ENCODE measurements around the gene RBFA.

RBFA gene

DNA sequence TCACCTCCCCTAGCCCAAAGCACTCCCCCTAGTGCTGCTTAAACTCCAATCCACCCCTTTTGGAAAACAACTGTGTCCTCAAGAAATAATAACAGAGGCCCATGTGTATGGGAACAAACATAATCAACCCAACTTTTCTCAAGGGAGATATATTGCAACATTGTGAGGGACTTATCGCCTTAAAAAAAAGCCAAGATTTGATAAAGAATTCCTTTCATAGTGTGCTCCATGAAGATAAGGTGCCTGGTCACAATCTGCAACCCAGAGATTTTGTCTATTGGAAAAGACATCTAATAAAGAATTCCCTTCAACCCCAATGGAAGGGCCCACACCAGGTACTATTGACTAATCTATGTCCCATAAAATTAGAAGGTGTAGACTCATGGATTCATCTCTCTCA, 4.5 kb upstream of the RBFA start:
- DNase-seq: no peak

DNA sequence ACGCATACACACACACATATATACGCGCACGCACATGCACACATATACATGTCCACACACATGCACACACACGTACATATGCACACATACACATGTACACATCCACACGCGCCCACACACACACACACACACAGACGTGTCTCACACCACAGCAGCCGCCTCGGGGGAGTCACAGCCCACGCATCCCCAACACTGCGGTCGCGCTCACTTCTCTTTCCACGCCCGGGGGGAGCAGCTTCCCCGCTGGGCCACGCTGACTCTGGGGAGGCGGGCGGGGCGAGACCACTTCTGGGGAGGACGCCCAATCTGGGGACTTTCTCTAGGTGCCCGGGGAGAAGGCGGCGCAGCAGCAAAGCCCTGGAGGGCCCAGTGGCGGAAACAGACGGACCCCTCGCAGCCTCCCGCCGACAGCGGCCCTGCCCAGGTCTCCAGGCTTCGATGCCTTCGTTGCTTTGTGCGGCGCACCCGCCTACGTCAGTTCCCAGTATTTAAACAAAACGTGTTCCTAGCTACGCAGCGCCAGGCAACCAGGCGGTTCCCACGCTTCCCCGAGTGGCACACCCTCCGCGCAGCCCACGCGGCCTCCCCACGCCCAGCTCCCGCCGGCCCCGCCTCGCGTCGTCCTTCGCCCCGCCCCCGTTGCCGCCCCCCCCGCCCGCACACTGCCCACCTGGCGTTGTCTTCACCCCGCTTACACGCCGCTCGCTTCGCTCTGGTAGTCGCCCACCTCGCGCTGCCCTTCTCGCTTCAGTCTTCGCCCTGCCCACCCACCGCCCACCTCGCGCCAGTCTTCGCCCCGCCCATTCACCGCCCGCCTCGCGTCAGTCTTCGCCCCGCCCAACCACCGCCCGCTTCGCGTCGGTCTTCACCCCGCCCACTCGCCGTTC, 810 bp upstream of the RBFA start:
- no peak for DNase-seq

GRCh38 chr18:80034852-80035406, 695 bp downstream of the RBFA start:
- DNase-seq: no peak

DNA sequence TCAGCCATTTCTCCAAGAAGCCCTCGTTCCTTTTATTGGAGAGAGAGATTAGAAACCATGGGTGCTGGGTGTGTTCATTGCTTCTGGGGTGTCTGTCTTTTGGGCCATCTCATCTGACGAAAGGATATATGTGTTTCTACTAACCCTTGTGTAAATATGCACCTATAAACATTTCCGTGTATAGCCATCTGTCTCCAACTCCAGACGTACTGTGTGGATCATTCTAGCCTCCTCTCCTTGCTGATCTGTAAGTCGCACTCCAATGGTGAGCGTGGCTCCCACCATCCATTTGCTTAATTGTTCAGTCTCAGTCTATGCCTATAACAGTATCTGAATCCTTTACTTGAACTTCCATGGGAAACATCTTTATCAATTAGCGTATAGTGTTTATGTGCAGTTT, 1.8 kb downstream of the RBFA start:
- no peak for DNase-seq

DNA sequence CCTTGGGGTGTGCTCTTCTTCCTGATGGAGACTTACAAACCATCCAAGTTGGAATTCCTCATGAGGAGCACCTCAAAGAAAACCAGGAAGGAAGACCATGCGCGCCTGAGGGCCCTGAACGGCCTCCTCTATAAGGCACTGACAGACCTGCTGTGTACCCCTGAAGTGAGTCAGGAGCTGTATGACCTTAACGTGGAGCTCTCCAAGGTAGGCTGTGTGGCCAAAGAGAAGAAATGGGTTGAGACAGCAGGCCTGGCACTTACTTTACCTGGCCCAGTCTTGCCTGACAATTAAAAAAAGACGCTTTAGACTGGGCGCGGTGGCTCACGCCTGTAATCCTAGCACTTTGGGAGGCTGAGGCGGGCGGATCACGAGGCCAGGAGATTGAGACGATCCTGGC, 3.1 kb downstream of the RBFA start:
- no peak for DNase-seq

- no peak for DNase-seq
Measured at GRCh38 chr18:80037869-80038630, 3.8 kb downstream of the RBFA start.

DNA sequence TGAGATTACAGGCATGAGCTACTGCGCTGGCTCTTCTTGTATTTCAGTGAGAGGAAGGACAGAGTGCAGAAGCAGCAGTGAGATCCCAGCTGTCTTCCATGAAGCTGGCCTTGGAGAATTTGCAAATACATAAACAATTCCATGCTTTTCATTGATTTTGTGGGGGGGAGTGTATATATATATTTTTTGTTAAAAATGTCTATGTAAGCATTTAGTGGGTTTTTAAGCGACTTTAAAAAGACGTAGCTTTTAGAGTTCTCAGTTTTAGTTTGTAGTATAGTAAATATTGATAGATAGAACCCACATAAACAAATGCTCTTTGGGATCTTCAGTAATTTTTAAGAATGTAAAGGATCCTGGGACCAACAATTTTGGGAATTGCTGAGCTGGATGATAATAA, 6.3 kb downstream of the RBFA start:
- DNase-seq: no peak

DNA sequence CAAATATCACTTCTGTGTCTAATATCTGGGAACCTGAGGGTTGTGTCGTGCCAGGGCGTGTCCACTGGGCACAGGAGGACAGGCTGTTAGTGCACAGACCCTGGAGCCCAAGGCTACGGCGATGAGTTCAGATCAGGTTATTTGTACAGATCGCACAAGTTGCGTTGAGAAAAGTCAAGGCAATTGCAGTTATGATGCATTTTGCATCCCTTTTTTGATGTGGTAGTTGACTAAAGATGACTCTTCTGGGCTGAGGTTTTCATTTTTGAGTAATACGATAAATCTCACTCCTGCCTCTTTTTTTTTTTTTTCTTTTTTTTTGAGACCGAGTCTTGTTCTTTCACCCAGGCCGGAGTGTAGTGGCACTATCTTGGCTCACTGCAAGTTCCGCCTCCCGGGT, 7.2 kb downstream of the RBFA start:
- DNase-seq: no peak

DNA sequence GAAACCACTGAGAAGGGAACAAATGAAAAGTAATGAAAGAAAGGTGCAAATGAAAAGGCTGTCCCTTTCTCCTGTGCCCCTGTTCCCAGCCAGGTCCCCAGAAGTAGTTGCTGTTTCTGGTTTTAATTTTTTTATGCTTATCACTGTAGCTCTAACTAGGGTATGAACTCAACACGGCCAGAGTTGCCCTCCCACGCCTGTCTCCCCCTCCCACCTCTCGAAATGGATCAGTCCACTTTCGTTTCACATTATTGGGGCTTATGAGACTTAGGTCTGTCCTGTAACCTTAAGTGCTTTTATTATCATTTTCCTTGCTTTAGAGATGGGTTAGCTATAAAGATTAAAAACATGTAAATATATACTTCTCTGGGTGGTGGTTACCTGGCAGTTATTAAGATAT, 8.6 kb downstream of the RBFA start:
- no peak for DNase-seq

- no peak for DNase-seq
Measured at GRCh38 chr18:80044072-80044471, 9.8 kb downstream of the RBFA start.

DNA sequence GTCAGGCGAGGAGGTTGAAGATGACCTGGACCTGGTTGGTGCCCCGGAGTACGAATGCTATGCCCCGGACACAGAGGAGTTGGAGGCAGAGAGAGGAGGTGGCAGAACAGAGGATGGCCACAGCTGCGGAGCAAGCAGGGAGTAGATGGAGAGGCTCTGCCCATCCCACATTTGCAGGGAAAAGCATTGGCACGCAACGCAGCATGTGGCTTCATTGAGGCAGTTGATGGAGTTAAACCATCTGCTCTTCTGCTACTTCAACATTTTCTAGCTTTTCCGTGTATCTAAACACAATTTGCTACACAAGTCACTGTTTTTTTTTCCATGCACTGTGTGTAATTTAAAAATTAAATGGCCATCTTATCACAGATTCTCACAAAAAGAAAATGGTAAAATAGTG, 11.8 kb downstream of the RBFA start:
- no peak for DNase-seq

- DNase-seq: no peak
Measured at GRCh38 chr18:80046431-80046830, 12.2 kb downstream of the RBFA start.

DNA sequence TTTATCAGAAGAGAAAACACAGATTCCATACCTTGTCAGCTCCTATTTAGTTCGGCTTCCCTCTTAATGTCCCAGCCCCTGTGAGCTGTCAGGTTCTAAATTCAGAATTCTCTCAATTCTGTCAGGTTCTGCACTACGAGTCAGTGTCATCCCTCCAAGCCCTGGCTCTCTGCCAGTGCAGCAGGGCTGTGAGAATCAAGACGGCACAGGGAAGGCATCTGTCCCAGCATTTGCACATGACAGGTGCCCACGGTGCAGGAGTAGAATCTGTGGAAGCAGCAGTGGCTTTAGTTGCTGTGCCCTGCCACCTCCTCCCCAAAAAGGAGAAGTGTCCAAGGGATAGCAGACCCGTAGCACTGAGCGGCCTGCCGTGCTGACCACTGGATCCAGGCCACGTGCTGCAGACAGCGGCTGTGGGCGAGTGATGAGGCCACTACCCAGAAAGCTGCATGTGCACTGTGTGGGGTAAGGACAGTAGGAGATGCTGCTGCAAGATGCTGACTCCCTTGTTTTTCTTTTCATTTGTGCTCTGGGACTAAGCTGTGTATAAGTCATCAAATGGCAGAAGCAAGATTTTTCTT, 12.8 kb downstream of the RBFA start:
- no peak for DNase-seq

- no peak for DNase-seq
Measured at GRCh38 chr18:80050797-80051196, 16.6 kb downstream of the RBFA start.

DNA sequence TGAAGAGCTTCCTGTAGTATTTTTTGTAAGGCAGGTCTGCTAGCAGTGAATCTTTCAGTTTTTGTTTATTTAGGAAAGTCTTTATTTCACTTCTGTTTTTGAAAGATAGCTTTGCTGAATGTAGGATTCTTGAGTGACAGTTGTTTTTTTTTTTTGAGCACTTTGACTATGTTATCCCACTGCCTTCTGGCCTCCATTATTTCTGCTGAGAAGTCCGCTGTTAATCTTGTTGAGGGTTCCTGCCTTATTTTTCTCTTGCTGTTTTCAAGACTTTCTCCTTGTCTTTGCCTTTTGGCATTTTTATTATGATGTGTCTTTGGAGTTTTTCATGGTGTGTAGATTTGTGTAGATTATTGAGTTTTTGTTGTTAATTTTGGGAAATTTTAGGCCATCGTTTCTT, 21.9 kb downstream of the RBFA start:
- DNase-seq: no peak

GRCh38 chr18:80059945-80060344, 25.7 kb downstream of the RBFA start:
- no peak for DNase-seq

- no peak for DNase-seq
Measured at GRCh38 chr18:80065705-80066104, 31.5 kb downstream of the RBFA start.

DNA sequence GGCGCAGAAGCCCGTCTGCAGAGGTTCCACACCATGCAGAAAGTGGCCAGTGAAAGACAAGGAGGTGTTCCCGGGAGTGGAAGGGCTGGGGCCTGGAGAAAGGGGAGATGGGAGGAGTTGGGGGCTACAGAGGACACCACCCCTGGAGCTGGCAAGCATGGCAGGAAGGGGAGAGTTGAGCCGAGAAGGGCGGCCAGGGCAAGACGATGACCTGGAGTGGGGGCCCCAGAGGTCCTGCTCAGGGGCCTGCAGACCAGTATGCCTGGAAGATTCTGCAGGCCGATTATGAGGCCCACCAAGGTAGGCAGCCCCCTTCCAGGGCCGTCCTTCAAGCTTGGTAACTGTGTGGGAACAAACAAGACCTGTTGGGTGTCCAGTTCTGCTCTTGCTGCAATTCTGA, 33.1 kb downstream of the RBFA start:
- no peak for DNase-seq

GRCh38 chr18:80067897-80068296, 33.7 kb downstream of the RBFA start:
- no peak for DNase-seq

- DNase-seq: no peak
Measured at GRCh38 chr18:80068571-80069272, 34.5 kb downstream of the RBFA start.

- DNase-seq: no peak
Measured at GRCh38 chr18:80070825-80071224, 36.6 kb downstream of the RBFA start.

DNA sequence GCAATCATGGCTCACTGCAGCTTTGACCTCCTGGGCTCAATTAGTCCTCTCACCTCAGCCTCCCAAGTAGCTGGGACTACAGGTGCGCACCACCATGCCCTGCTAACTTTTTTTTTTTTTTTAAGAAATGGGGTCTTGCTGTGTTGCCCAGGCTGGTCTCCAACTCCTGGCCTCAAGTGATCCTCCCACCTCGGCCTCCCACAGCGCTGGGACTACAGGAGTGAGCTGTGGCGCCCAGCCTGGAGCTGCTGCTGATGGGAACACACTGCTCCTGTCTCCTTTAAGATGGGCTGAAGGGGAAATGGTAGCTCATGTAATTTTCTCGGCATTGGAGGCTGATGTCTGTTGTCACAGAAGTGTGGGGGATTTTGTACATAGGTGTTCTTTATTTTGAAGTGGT, 39.9 kb downstream of the RBFA start:
- DNase-seq: no peak

- DNase-seq: no peak
Measured at GRCh38 chr18:80074697-80075096, 40.5 kb downstream of the RBFA start.
